DMS53 treated with DMSO at 0.1 percent for 48 hours (cell line): ENCODE data around the gene SNRPA1.
"Not testable (repeated sequence)": the region's sequence is repeated elsewhere in the genome, so short reads cannot be mapped to it uniquely, and the experiment has no call there.

Experiments used
- DNase-seq: peaks from one replicate; lab custom pipeline; 2025; ENCODE audit not compliant: unreplicated experiment; lab: John Stamatoyannopoulos, UW

SNRPA1 gene

GRCh38 chr15:101296418-101297405 lies 1.7 kb upstream of the SNRPA1 start:
- DNase-seq = no peak

- peak; percentile 8 for DNase-seq
These were observed 636 bp upstream of the SNRPA1 start for GRCh38 chr15:101295607-101296161.

- DNase-seq = no peak
These were observed 1.9 kb downstream of the SNRPA1 start for GRCh38 chr15:101293122-101293521.

DNA sequence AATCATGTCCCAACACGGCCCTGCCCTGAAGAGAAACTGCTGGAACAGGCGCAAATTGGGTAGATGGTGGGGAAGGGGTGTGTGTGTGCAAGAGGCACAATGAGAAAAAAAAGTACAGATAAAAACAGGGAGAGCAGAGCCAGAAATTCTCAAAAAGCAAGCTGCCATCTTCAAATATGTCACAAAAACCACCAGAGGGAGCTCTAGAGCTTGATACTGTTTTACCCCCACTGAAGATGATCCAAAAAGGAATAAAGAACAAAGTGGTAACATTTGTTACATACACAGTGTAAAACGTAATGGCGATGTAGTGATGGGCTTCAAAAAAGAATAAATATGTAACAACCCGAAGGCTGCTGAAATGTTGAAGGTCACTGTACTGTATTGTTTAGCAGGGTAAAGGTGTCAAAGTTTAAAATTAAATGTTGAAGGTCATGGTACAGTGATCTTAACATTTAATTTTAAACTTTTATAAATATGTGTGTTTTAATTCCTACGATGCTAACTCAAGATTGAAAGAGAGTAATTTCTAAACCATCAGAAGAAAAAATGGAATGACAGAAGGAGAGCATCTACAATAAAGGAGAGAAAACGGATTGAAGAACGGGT lies 6.0 kb downstream of the SNRPA1 start:
- DNase-seq = peak; percentile 35

DNA sequence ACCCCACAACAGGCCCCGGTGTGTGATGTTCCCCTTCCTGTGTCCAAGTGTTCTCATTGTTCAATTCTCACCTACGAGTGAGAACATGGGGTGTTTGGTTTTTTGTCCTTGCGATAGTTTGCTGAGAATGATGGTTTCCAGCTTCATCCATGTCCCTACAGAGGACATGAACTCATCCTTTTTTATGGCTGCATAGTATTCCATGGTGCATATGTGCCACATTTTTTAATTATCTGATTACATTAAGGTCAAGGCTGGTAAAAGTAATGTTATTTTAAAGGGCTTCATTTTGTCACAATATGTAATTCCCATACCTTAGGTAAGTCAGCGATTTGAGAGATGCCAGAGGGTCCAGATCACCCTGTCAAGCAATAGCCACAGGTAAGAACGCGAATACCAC lies 7.7 kb downstream of the SNRPA1 start:
- not testable (repeated sequence) for DNase-seq

DNA sequence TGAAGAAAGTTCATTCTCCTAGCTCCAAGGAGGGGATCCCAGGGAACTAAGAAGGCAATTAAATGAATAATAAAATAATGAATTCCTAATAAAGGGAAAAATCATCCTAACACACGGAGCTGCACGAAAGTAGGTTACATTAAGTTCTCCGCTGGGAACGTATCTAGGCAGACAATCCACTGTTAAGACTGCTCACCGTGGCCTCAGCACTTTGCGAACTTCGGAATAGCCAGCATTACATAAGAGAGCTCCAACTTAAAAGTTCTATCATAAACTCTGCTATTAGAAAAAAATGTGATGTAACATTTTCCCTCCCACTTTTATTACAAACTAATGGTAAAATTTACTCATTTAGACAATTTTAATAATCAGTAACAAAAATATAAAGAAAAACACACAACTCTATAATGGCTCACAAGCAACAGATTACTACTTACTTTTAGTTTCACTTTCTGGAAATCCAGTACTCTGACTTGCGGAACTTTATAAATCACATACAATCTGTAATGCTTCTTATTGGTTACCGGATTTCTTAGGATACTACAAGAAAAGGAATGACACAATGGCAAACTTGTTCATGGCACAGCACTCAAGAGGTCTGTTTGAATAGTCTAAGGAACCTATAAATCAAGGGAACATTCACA lies 8.5 kb downstream of the SNRPA1 start:
- no peak for DNase-seq

DNA sequence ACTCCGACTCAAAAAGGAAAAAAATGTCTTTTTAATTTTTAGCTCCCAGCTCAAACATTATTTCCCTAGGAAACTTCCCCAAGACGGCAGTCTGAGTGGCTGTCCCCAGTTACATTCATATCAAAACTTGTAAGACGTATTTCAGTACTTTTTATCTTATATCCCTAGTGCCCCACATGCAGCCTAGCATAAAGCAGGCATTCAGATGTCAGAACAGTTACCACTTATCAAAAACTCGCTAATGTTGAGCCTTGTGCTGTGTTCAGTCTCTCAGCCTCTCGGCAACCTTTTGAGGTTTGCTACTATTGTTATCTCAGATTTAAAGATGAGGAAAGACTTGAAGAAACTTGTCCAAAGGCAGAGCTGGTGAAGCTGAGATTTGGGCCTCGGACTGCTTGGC lies 11.1 kb downstream of the SNRPA1 start:
- DNase-seq = no peak

GRCh38 chr15:101280007-101280406 lies 15.0 kb downstream of the SNRPA1 start:
- DNase-seq = no peak

- peak; percentile 32 for DNase-seq
These were observed 17.0 kb downstream of the SNRPA1 start for GRCh38 chr15:101277943-101278564.

GRCh38 chr15:101277038-101277822 lies 17.8 kb downstream of the SNRPA1 start, which contains the start of gene SELENOS:
Gene SELENOS, minus strand, starts transcription at chr15:101277485. Its CDS starts 68 bp downstream, at chr15:101277417.
- DNase-seq = peak; percentile 69

- no peak for DNase-seq
These were observed 18.5 kb downstream of the SNRPA1 start for GRCh38 chr15:101276501-101277037.

DNA sequence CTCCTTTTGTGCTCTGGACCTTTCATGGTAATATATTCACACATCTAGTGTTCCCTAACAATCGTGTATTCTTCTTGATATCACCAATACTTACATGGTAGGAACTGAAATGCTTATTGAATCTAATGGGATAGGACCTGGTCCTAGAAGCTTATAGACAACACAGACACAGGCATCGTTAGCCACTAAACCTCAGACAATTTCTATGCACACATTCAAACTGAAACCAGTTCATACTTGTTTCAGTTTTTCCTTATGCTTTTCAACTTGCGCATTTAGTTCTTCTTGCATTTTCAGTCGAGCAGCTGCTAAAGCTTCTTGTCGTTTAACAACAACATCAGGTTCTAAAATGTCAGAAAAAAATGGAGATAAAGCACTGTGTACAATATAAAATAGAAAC lies 20.0 kb downstream of the SNRPA1 start:
- DNase-seq = no peak

GRCh38 chr15:101273534-101273933 lies 21.5 kb downstream of the SNRPA1 start:
- DNase-seq = no peak

GRCh38 chr15:101272584-101272983 lies 22.5 kb downstream of the SNRPA1 start:
- no peak for DNase-seq

DNA sequence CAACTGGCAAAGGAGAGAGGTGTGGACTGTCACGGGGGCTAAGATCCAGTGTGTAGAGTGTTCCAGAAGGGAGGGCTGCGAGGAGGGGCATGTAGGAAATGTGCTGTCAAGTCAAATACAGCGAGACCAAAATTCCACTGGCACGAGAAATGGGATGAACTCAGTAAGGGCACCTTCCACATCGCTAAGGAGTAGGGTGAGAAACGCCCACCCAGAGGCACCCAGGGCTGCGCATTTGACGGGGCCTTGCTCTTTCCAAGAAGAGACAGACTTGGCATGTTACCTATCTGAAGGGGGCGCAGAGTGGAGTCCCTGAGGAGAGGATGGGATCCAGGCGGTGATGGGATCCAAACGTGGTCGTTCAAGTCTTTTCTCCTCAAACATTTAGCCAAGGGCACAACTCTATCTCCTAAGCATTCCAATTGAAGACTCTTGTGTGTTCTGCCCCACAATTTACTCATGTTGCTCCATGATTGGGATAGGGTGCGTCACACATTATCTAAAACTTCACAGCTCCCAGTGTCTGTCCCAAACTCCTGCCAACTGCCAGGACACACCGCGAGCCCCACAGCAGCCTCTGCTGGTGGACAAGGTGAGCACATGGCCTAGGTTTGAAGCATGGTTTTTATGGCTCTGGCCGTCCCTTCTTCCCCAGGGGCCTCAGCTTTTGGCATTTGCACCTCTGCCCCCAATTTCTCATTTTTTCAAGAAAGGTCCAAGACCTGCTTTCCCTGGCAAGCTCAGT lies 25.4 kb downstream of the SNRPA1 start:
- no peak for DNase-seq

DNA sequence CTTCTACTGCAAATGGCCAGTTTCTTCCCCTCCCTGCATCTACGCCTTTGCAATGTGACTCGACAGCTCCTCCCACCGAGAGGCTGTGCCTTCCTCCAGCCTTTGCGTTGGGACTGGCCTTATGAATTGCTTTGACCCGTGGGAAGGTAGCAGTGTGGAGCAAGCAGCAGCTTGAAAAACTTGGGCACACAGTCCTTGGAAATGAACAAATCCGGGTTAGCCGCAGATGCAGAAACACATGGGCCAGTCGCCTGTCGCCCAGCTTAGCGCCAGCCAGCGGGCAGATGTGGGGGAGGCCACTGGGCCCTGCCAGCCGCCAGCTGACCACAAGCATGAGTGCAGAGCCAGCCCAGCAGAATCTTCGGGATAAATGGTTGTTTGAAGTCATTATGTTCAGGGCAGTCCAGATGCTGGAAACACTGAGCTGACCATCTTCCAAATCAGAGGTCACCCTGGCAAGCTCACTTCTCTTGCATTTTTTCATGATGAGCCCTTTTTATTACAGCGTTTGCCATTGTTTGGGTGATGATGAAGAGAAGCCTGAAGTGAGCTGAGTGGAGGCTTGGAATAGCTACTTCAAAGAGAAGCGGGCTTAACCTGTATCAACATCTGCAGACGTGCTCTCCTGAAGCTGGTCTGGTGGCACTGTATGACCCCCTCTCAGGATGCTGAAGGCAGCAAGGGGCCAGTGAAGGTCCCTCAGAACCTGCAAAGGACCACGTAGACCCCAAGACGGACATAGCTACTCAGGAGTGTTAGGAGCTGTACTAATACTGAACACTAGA lies 27.5 kb downstream of the SNRPA1 start:
- no peak for DNase-seq

DNA sequence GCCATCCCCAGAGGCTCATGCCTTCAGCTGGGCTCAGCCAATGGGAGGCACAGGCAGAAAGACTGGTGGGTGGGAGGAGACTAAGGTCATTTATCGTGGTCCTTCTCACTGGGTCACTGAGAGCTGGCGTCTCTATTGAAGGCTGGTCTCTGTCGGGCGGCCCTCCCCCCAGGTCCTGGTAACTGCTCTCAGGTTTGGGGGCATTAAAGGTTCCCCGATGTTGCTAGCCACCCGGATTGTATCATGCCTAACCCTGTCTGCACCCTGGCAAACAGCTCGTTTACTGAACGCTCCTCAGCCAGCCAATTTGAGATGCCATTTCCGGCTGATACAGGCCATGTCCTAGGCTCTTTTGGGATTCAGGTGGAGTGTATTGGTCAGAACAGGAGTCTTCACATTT lies 28.3 kb downstream of the SNRPA1 start:
- no peak for DNase-seq

- DNase-seq = no peak
These were observed 29.0 kb downstream of the SNRPA1 start for GRCh38 chr15:101266034-101266433.
